NT2/D1 (cell line): ENCODE measurements around the gene ACACB.

Source experiments
- SUZ12 ChIP-seq: IDR thresholded peaks from 2 replicates; pipeline ENCODE4 v1.6.1; 2011; ENCODE audit not compliant: insufficient read length, insufficient read depth; ENCODE audit errors: extremely low read depth
- YY1 ChIP-seq: IDR thresholded peaks from 2 replicates; pipeline ENCODE4 v1.6.1; 2011; ENCODE audit not compliant: insufficient read length, insufficient read depth
- ZNF274 ChIP-seq: IDR thresholded peaks from 2 replicates; pipeline ENCODE4 v1.6.1; 2011; ENCODE audit warnings: mild to moderate bottlenecking, low read depth, low read length

DNA sequence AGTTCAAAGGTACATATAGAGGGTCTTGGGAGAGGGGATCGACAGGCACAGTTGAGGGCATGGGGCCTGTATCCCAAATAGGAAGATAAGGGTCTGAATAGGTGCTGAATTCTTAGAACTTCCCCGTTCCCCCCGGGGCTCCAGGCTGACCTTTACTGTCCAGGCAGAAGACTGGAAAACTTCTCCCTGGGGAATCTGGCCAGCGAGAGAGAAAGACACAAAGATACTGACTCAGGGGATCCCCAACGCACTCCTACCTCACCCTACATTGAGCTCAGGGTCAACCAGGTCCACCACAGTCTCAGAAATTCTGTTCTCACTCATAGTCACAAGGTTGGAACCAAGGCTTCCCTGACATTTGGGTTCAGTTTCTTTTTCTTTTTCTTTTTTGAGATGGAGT, 46.2 kb downstream of the ACACB start:
- TF ChIP-seq ZNF274 (no peak), SUZ12 (no peak), YY1 (no peak)
